GM23338 (cell line): ENCODE results near the gene HCRT.

Source experiments
- CTCF ChIP-seq, 2 experiments: fragments of 200-600 bp in 1 of 2; sonication (generic) in 1 of 2; conservative IDR thresholded peaks; 2 replicates each; pipeline versions ENCODE4 v1.5.1 to v1.6.1; 2016 to 2017; ENCODE audit warnings: antibody characterized with exemption in 2 of 2, low read depth in 2 of 2, mild to moderate bottlenecking in 2 of 2, moderate library complexity in 1 of 2
- EZH2 ChIP-seq: fragments of 200-600 bp; sonication (generic); IDR thresholded peaks from one replicate; pipeline ENCODE4 v1.8.0; 2017; ENCODE audit warnings: antibody characterized with exemption, mild to moderate bottlenecking, low read depth; ENCODE audit not compliant: unreplicated experiment
- EZH2phosphoT487 ChIP-seq: fragments of 200-600 bp; sonication (generic); IDR thresholded peaks from one replicate; pipeline ENCODE4 v1.8.1; 2018; ENCODE audit warnings: antibody characterized with exemption; ENCODE audit not compliant: unreplicated experiment
- POLR2AphosphoS5 ChIP-seq: IDR thresholded peaks from 2 replicates; pipeline ENCODE4 v1.6.1; 2016; ENCODE audit warnings: antibody characterized with exemption, low read depth
- STAT1 ChIP-seq: IDR thresholded peaks from one replicate; pipeline ENCODE4 v1.6.1; 2016; ENCODE audit warnings: antibody characterized with exemption; ENCODE audit not compliant: unreplicated experiment

- TF ChIP-seq CTCF (conservative IDR thresholded peaks at IDR 0.05; ENCODE audit: low read depth in 2 of 2) (no peak), POLR2AphosphoS5 (no peak), EZH2 (no peak), STAT1 (no peak), EZH2phosphoT487 (no peak)
Observed at GRCh38 chr17:42166196-42166763, 19.0 kb downstream of the HCRT start.
